ENCODE measurements around the gene ABCA2.

Gene ABCA2

DNA sequence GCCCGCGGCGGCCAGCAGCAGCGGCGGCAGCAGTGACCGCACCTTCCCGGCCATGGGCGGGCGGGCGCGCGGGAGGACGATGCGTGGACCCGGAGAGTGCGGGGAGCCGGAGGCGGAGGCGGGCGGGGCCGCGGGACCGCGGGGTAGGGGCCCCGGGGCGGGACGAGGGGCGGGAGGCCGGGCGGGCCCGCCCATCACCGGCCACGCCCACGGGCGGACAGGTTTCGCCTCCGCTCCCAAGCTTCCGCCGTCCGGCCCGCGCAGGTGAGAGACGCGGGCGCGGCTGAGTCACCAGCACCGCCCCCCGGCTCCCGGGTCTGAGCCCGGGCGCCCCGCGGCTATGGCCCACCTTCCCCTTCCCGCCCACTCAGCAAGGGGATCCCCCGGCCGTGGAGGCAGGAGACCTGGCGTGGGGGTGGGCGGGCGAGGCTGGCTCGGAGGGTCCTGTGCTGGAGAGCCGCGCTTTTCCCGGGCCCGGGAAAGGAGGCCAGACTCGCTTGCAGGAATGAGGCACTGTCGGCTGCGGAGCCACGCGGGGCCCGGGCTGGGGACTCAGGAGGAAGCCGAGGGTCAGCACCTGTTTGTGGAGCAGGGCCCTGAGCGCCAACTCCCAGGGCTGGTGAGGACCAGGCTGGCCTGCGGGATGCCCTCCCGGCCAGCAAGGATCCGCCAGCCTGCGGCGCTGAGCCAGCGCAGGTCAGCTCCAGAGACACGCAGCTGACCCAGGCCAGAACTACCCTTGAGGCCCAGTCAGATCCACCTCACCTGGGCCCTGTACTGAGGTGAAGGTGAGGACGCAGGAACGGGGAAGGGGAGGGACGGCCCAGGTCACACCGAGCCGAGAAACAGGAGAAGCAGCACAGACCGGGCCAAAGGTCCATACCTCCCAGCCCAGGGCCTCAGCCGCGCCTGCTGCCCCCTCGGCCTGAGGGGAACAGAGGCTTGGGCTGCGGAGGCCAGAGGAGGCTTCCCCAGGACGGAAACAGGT lies 26.2 kb upstream of the ABCA2 start, which contains the start of gene ENTPD2:
TSS of gene ENTPD2 (minus strand) at position 118 of the 988 bp plus-strand sequence. CDS start at position 54, 64 bp downstream.
- no peak for DNase-seq (ENCODE audit: low read depth)
- TF ChIP-seq, protein P1, sequence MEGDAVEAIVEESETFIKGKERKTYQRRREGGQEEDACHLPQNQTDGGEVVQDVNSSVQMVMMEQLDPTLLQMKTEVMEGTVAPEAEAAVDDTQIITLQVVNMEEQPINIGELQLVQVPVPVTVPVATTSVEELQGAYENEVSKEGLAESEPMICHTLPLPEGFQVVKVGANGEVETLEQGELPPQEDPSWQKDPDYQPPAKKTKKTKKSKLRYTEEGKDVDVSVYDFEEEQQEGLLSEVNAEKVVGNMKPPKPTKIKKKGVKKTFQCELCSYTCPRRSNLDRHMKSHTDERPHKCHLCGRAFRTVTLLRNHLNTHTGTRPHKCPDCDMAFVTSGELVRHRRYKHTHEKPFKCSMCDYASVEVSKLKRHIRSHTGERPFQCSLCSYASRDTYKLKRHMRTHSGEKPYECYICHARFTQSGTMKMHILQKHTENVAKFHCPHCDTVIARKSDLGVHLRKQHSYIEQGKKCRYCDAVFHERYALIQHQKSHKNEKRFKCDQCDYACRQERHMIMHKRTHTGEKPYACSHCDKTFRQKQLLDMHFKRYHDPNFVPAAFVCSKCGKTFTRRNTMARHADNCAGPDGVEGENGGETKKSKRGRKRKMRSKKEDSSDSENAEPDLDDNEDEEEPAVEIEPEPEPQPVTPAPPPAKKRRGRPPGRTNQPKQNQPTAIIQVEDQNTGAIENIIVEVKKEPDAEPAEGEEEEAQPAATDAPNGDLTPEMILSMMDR (IDR thresholded peaks at IDR 0.05; ENCODE audit: control insufficient read depth, insufficient read depth, low read depth, low read length, missing control alignments), result no peak
- H3K4me3 ChIP-seq (ENCODE audit: control insufficient read depth, low read depth, low read length), result no peak within 1 kb of the TSS

DNA sequence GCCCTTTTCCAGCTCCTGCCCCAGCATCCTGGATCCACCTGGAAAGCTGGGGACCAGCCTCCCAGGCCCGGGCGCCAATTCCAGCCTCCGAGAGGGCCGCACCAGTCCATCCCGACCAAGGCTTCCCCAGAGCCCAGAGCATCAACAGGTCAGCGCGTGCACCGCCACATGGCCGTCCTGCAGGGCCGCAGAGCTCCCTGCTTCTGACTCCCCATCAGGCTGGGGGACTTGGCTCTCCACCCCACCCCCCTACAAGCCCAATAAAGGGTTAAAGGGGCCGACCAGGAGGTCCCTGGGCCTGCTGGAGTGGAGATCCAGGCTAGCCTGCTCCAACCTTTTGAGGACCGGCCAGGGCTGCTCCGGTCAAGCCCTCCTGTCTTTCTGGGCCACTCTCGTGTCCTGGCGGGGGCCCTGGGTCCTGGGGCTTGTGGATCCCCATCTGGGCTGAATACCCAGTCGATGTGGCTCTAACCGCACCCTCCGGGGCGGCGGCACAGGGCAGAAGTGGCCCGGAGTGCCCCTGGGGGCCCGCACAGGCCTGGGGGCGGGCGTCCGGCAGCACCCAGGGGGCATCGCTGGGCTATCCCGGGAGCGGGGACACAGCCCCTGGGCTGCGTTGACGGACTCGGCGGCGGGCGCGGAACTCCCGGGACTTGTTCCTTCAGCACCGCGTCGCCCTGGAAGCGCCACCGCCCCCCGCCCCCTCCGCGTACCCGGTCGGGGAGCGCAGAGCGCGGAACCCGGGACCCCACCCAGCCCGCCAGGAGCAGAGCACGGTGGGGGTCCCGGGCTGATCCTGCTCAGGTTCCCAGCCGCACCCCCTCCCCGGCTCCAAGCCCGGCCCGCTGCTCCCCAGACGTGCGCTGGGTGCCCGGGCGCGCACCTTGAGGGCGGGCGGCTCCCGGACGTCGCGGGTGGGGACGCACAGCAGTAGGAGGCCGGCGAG lies 25.2 kb upstream of the ABCA2 start:
- TF ChIP-seq, protein P1 (IDR thresholded peaks at IDR 0.05; ENCODE audit: control insufficient read depth, insufficient read depth, low read depth, low read length, missing control alignments), result no peak
- H3K4me3 ChIP-seq (ENCODE audit: control insufficient read depth, low read depth, low read length), result no peak overlapping the region
- DNase-seq (ENCODE audit: low read depth), result no peak

DNA sequence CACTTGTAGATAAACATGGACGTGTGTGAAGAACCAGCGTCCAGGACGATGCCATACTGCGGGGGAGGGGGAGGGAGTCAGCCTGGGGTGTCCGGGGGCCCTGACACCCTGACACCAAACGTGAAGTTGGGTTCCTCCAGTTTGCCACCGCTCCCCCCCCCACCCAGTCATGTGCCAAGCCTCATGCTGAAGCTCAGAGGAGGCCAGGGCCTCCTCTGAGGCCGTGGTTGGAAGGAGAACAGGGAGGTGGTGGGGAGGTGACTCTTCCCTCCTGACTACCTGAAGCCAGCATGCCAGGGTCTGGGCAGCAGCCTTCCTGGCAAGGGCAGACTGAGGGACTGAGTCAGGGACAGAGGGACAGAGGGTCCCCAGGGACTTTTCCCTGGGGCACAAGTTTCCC lies 24.3 kb upstream of the ABCA2 start:
- DNase-seq (ENCODE audit: low read depth), result no peak
- TF ChIP-seq, protein P1 (IDR thresholded peaks at IDR 0.05; ENCODE audit: control insufficient read depth, insufficient read depth, low read depth, low read length, missing control alignments), result no peak

DNA sequence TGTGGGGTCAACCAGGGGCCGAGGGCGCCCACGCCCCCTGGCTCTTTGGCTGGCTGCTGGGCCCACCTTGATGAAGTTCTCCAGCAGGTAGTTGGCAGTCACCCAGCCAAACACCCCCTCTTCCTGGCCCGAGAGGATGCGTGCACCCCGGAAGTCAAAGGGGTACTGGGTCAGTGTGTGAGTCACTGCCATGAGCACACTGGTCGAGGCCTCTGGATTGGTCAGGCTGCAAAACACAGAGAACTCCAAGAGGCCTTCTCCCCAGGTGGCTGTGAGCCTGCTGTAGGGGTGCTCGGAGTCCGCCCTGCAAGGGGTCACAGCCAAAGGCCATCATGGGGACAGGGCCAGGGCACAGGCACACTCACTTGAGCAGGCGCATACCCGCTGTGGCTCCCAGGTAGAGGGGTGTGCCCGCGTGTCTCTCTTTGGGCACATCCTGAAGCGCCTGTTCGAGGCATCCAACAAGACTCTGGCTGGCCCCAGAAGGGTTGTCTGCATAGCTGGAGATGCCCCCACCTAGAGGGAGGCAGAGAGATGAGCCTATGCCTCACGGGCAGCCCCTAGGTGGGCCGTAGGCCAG lies 23.2 kb upstream of the ABCA2 start:
- TF ChIP-seq, protein P1 (IDR thresholded peaks at IDR 0.05; ENCODE audit: control insufficient read depth, insufficient read depth, low read depth, low read length, missing control alignments), result no peak
- H3K4me3 ChIP-seq (ENCODE audit: control insufficient read depth, low read depth, low read length), result no peak overlapping the region
- DNase-seq (ENCODE audit: low read depth), result no peak

More for the DNA sequence above, 24.3 kb upstream of the ABCA2 start:
- no peak overlapping the region for H3K4me3 ChIP-seq (ENCODE audit: control insufficient read depth, low read depth, low read length)

DNA sequence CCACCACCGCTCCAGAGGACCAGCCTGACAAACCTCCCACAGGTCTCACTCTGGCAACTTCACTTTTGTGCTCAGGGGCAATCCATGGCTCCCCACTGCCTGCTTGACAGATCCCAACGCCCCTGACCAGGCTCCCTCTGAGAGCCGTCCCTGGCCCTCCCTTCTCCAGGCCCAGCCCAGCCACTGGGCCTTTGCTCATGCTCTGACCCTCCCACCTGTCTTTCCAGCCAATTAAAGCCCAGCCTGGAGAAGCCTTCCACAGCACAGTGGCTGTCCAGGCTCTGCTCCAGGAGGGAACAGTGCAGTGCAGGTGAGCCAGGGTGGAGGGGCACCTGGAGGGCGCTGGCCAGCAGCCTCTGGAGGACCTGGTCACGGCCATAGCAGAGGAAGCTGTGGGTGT lies 22.5 kb upstream of the ABCA2 start:
- DNase-seq (ENCODE audit: low read depth), result no peak
- TF ChIP-seq, protein P1 (IDR thresholded peaks at IDR 0.05; ENCODE audit: control insufficient read depth, insufficient read depth, low read depth, low read length, missing control alignments), result no peak
- no peak overlapping the region for H3K4me3 ChIP-seq (ENCODE audit: control insufficient read depth, low read depth, low read length)
